ENCODE data around the gene CDK8.

DNA sequence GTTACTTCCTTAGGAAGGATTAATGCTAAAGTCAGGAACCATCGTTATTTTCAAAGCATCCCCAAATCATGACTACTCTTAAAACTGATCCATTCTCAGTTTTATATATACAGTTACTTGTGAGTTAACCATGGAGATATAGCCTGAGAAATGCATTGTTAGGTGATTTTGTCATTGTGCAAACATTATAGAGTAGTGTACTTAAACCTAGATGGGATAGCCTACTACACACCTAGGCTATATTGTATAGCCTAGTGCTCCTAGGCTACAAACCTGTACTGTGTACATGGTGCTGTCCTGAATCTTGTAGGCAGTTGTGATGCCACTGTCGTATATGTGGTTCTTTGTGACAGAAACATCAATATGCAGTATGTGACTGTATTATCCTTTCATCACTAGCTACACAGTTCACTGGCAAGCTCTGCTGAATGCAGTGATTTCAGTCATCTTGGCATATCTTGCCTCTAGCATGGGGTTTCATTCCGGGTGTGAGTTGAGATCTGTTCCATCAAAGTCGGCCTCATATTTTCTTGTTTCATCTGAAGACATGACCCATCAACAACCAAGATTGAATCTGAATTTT is 45.3 kb downstream of the CDK8 start:
- TF ChIP-seq CTCF (IDR thresholded peaks at IDR 0.05), result no peak
- no peak for TF ChIP-seq EP300 (IDR thresholded peaks at IDR 0.05)

Data from esophagus muscularis mucosa (tissue), 3 donors.